OCI-LY1 (cell line): Measurements from ENCODE around the gene IFT52.
"Not testable (repeated sequence)": the region's sequence is repeated elsewhere in the genome, so short reads cannot be mapped to it uniquely, and the experiment has no call there.

Source experiments
- H2AFZ ChIP-seq: fragments of 200-600 bp; sonication (generic), shearing (Covaris generic); 2 replicates; pipeline ENCODE4 v1.6.0; 2014; ENCODE audit warnings: antibody characterized with exemption, mild to moderate bottlenecking, low read length
- H3F3A ChIP-seq: fragments of 200-600 bp; sonication (generic), shearing (Covaris generic); 2 replicates; pipeline ENCODE4 v1.6.0; 2014; ENCODE audit warnings: mild to moderate bottlenecking, antibody characterized with exemption, low read length, moderate library complexity; ENCODE audit not compliant: insufficient read depth
- H3K27ac ChIP-seq: fragments of 200-600 bp; sonication (generic); 2 replicates; pipeline ENCODE4 v1.5.1; 2014; ENCODE audit warnings: low read length, mixed run types, mild to moderate bottlenecking, low read depth; ENCODE audit not compliant: poor library complexity, severe bottlenecking
- H3K27me3 ChIP-seq: fragments of 200-600 bp; sonication (generic); 2 replicates; pipeline ENCODE4 v1.6.0; 2014; ENCODE audit warnings: antibody characterized with exemption, mild to moderate bottlenecking, low read length, moderate library complexity; ENCODE audit not compliant: insufficient read depth
- H3K36me3 ChIP-seq: fragments of 200-600 bp; sonication (generic); 2 replicates; pipeline ENCODE4 v1.6.1; 2014; ENCODE audit warnings: mild to moderate bottlenecking, antibody characterized with exemption, low read length, moderate library complexity, mixed read lengths; ENCODE audit not compliant: insufficient read depth
- H3K4me1 ChIP-seq: fragments of 200-600 bp; sonication (generic); 2 replicates; pipeline ENCODE4 v1.5.1; 2014; ENCODE audit warnings: mild to moderate bottlenecking, low read length, moderate library complexity; ENCODE audit not compliant: insufficient read depth, severe bottlenecking
- H3K4me2 ChIP-seq: fragments of 200-600 bp; sonication (generic), shearing (Covaris generic); 2 replicates; pipeline ENCODE4 v1.6.1; 2014; ENCODE audit warnings: low read length
- H3K4me3 ChIP-seq: fragments of 200-600 bp; sonication (generic); 2 replicates; pipeline ENCODE4 v1.5.1; 2014; ENCODE audit warnings: low read length, low read depth, mild to moderate bottlenecking, mixed read lengths; ENCODE audit not compliant: poor library complexity, severe bottlenecking
- H3K79me2 ChIP-seq: fragments of 200-600 bp; shearing (Covaris generic); 2 replicates; pipeline ENCODE4 v1.6.1; 2016; ENCODE audit warnings: mixed run types, low read length, mixed read lengths; ENCODE audit not compliant: insufficient read depth
- H3K9ac ChIP-seq: fragments of 200-600 bp; sonication (generic), shearing (Covaris generic); 2 replicates; pipeline ENCODE4 v1.6.1; 2014; ENCODE audit warnings: mild to moderate bottlenecking, low read length, mixed read lengths
- H3K9me2 ChIP-seq: fragments of 200-600 bp; sonication (generic), shearing (Covaris generic); 2 replicates; pipeline ENCODE4 v1.6.1; 2014; ENCODE audit warnings: low read depth, mild to moderate bottlenecking, low read length, mixed read lengths
- H3K9me3 ChIP-seq: fragments of 200-600 bp; shearing (Covaris generic); 2 replicates; pipeline ENCODE4 v1.6.1; 2014; ENCODE audit warnings: low read length, mixed read lengths
- H4K20me1 ChIP-seq: fragments of 200-600 bp; sonication (generic), shearing (Covaris generic); 2 replicates; pipeline ENCODE4 v1.6.0; 2016; ENCODE audit warnings: mild to moderate bottlenecking, low read length; ENCODE audit not compliant: insufficient read depth
- EZH2 ChIP-seq: fragments of 200-600 bp; sonication (generic), shearing (Covaris generic); IDR thresholded peaks from 2 replicates; pipeline ENCODE4 v1.8.0; 2017; ENCODE audit warnings: borderline replicate concordance, mixed run types, mild to moderate bottlenecking, antibody characterized with exemption, low read length, moderate library complexity, mixed read lengths
- TF ChIP-seq, protein P1 (sequence below): fragments of 200-600 bp; sonication (generic), shearing (Covaris generic); IDR thresholded peaks from 2 replicates; pipeline ENCODE4 v1.5.1; 2017; ENCODE audit warnings: mild to moderate bottlenecking, antibody characterized with exemption, low read length, moderate library complexity, mixed read lengths

The IFT52 gene

DNA sequence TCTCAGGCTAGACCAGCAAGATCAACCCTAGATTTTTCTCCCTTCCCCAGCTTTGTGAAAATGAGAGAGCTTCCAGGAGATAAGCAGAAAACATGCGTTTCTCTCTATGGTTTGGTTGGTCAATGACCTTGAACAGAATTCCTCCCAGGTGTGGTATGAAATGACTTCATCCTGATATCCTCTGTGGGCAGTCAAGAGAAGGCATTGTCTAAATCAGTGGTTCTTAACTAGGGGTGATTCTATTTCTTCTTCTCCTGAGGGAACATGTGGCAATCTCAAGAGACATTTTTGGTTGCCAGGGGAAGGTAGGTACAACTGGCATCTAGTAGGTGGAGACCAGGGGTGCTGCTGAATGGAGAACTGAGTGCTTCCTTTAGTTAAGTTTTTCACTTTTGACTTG, 12.4 kb downstream of the IFT52 start:
- TF ChIP-seq, protein P1, sequence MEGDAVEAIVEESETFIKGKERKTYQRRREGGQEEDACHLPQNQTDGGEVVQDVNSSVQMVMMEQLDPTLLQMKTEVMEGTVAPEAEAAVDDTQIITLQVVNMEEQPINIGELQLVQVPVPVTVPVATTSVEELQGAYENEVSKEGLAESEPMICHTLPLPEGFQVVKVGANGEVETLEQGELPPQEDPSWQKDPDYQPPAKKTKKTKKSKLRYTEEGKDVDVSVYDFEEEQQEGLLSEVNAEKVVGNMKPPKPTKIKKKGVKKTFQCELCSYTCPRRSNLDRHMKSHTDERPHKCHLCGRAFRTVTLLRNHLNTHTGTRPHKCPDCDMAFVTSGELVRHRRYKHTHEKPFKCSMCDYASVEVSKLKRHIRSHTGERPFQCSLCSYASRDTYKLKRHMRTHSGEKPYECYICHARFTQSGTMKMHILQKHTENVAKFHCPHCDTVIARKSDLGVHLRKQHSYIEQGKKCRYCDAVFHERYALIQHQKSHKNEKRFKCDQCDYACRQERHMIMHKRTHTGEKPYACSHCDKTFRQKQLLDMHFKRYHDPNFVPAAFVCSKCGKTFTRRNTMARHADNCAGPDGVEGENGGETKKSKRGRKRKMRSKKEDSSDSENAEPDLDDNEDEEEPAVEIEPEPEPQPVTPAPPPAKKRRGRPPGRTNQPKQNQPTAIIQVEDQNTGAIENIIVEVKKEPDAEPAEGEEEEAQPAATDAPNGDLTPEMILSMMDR, result no peak
- TF ChIP-seq EZH2, result no peak
- no peak overlapping the region for H3K27ac ChIP-seq
- no peaks in the 10 kb centered on the region for H4K20me1 ChIP-seq
- H3K9ac ChIP-seq, result no peak overlapping the region
- H3K4me2 ChIP-seq, result no peak overlapping the region
- H3K9me2 ChIP-seq, result no peaks in the 10 kb centered on the region
- peaks cover 35% of the 10 kb centered on the region for H3K36me3 ChIP-seq
- no peaks in the 10 kb centered on the region for H3K27me3 ChIP-seq
- no peak overlapping the region for H2AFZ ChIP-seq
- H3K4me1 ChIP-seq, result no peaks in the 10 kb centered on the region
- no peaks in the 10 kb centered on the region for H3K79me2 ChIP-seq
- H3K9me3 ChIP-seq, result no peaks in the 10 kb centered on the region
- no peaks in the 10 kb centered on the region for H3F3A ChIP-seq
- no peak overlapping the region for H3K4me3 ChIP-seq

DNA sequence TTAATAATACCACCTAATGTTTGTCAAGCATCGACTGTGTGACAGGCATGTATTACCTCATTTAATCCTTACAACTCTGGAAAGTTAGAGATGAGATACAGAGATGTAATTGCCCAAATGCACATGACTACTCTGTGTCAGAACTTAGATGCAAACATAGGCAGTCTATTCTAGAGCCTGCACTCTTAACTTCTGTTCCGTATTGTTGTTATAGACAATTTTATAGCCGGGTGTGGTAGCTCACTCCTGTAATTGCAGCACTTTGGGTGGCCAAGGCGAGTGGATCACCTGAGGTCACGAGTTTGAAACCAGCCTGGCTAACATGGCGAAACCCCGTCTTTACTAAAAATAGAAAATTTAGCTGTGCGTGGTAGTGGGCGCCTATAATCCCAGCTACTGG, 15.0 kb downstream of the IFT52 start:
- Histone ChIP-seq H3K9ac (no peak overlapping the region), H3K27ac (no peak overlapping the region), H3K9me2 (no peaks in the 10 kb centered on the region), H3K79me2 (no peaks in the 10 kb centered on the region), H3K27me3 (no peaks in the 10 kb centered on the region), H2AFZ (no peak overlapping the region; the same call in 1 of the 2 replicates), H3K4me1 (no peaks in the 10 kb centered on the region), H3K9me3 (no peaks in the 10 kb centered on the region), H4K20me1 (no peaks in the 10 kb centered on the region), H3K4me3 (no peak overlapping the region), H3K36me3 (peaks cover 21% of the 10 kb centered on the region), H3K4me2 (no peak overlapping the region), H3F3A (no peaks in the 10 kb centered on the region)
- no peak for TF ChIP-seq EZH2
- TF ChIP-seq, protein P1, result no peak

DNA sequence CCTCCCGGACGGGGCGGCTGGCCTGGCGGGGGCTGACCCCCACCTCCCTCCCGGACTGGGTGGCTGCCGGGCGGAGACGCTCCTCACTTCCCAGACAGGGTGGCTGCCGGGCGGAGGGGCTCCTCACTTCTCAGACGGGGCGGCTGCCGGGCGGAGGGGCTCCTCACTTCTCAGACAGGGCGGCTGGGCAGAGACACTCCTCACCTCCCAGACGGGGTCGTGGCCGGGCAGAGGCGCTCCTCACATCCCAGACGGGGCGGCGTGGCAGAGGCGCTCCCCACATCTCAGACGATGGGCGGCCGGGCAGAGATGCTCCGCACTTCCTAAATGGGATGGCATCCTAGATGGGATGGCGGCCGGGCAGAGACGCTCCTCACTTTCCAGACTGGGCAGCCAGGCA, 16.5 kb downstream of the IFT52 start:
- H3K27me3 ChIP-seq, H3F3A ChIP-seq, H3K27ac ChIP-seq, H3K79me2 ChIP-seq, H3K9me2 ChIP-seq, H3K4me1 ChIP-seq, H3K9ac ChIP-seq, H3K9me3 ChIP-seq, H3K4me3 ChIP-seq, H4K20me1 ChIP-seq, H2AFZ ChIP-seq, H3K4me2 ChIP-seq: not testable (repeated sequence)
- peaks cover 21% of the 10 kb centered on the region for H3K36me3 ChIP-seq

DNA sequence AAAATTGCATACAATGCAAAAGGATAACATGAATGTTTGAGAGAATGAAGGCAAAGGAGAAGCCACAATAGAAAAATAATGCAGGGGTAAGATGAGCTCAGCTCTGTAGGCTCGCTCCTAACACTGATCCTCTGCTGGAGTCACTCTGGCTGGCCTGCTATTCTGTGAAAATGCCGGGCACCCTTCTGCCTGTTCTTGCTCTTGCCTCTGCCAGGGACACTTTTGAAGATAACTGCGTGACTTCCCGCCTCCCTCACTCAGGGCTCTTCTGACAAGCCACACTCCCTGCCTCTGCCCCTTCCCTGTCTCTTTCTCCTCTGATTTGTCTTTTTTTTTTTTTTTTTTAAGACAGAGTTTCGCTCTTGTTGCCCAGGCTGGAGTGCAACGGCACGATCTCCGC, 40.9 kb downstream of the IFT52 start:
- H3K4me3 ChIP-seq, result no peak overlapping the region
- H2AFZ ChIP-seq, result no peak overlapping the region
- TF ChIP-seq, protein P1, result no peak
- no peak for TF ChIP-seq EZH2
- H3K9me3 ChIP-seq, result no peaks in the 10 kb centered on the region
- peaks cover 16% of the 10 kb centered on the region for H3K36me3 ChIP-seq
- H3F3A ChIP-seq, result no peaks in the 10 kb centered on the region
- H3K27ac ChIP-seq, result no peak overlapping the region
- H4K20me1 ChIP-seq, result no peaks in the 10 kb centered on the region
- no peaks in the 10 kb centered on the region for H3K4me1 ChIP-seq
- no peaks in the 10 kb centered on the region for H3K79me2 ChIP-seq
- H3K9ac ChIP-seq, result no peak overlapping the region
- H3K4me2 ChIP-seq, result no peak overlapping the region
- no peaks in the 10 kb centered on the region for H3K9me2 ChIP-seq
- H3K27me3 ChIP-seq, result no peaks in the 10 kb centered on the region
